Measurements from ENCODE around the gene RPUSD4. TPM values are rescaled to one million over a fixed set of nuclear protein-coding genes. Genes with fewer than 3 reads are reported as not detected.

RPUSD4 gene
- total RNA-seq, result 40.1 and 43.3 TPM in 2 replicates

GRCh38 chr11:126211236-126212088 lies at the start of gene RPUSD4, which contains the start of gene FAM118B:
RPUSD4 (minus strand) TSS chr11:126211650; CDS start chr11:126211638, 12 bp downstream.
FAM118B (plus strand) TSS chr11:126211782; CDS start chr11:126235002, 23,220 bp downstream.

Other genes with a start within 250 kb of the RPUSD4 start
- gene CDON, start 148.8 kb downstream of the RPUSD4 start, total RNA-seq, result 5.2 and 13.0 TPM in 2 replicates
- 21.1 and 23.2 TPM in 2 replicates for gene FAM118B, start 132 bp upstream of the RPUSD4 start, total RNA-seq
- gene SRPRA, start 57.2 kb upstream of the RPUSD4 start, total RNA-seq, result 64.7 and 74.3 TPM in 2 replicates
- gene FOXRED1, start 57.5 kb upstream of the RPUSD4 start, total RNA-seq, result 15.2 and 28.2 TPM in 2 replicates
- gene TIRAP, start 71.4 kb upstream of the RPUSD4 start, total RNA-seq, result 4.1 and 5.4 TPM in 2 replicates
- 12.2 and 19.3 TPM in 2 replicates for gene DCPS, start 92.4 kb upstream of the RPUSD4 start, total RNA-seq
- 22.5 and 27.9 TPM in 2 replicates for gene ST3GAL4, start 144.0 kb upstream of the RPUSD4 start, total RNA-seq

All from uterine smooth muscle cell (primary cell).